CD4-positive, alpha-beta T cell treated with Interferon gamma for 1 hour (primary cell): ENCODE measurements around the gene CCDC86.

Experiments used
- DNase-seq: peaks from one replicate; pipeline ENCODE4 v3.0.0-alpha.2; 2020

CCDC86 gene

GRCh38 chr11:60899046-60899936 is 57.4 kb downstream of the CCDC86 start:
- peak; percentile 35 for DNase-seq

GRCh38 chr11:60899977-60900376 is 58.1 kb downstream of the CCDC86 start:
- DNase-seq = no peak
